ENCODE measurements around the gene CAMSAP3.
A peak's percentile ranks its signal among the peaks of the same experiment; 100 is the strongest.

CAMSAP3 gene, protein sequence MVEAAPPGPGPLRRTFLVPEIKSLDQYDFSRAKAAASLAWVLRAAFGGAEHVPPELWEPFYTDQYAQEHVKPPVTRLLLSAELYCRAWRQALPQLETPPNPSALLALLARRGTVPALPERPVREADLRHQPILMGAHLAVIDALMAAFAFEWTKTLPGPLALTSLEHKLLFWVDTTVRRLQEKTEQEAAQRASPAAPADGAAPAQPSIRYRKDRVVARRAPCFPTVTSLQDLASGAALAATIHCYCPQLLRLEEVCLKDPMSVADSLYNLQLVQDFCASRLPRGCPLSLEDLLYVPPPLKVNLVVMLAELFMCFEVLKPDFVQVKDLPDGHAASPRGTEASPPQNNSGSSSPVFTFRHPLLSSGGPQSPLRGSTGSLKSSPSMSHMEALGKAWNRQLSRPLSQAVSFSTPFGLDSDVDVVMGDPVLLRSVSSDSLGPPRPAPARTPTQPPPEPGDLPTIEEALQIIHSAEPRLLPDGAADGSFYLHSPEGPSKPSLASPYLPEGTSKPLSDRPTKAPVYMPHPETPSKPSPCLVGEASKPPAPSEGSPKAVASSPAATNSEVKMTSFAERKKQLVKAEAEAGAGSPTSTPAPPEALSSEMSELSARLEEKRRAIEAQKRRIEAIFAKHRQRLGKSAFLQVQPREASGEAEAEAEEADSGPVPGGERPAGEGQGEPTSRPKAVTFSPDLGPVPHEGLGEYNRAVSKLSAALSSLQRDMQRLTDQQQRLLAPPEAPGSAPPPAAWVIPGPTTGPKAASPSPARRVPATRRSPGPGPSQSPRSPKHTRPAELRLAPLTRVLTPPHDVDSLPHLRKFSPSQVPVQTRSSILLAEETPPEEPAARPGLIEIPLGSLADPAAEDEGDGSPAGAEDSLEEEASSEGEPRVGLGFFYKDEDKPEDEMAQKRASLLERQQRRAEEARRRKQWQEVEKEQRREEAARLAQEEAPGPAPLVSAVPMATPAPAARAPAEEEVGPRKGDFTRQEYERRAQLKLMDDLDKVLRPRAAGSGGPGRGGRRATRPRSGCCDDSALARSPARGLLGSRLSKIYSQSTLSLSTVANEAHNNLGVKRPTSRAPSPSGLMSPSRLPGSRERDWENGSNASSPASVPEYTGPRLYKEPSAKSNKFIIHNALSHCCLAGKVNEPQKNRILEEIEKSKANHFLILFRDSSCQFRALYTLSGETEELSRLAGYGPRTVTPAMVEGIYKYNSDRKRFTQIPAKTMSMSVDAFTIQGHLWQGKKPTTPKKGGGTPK

DNA sequence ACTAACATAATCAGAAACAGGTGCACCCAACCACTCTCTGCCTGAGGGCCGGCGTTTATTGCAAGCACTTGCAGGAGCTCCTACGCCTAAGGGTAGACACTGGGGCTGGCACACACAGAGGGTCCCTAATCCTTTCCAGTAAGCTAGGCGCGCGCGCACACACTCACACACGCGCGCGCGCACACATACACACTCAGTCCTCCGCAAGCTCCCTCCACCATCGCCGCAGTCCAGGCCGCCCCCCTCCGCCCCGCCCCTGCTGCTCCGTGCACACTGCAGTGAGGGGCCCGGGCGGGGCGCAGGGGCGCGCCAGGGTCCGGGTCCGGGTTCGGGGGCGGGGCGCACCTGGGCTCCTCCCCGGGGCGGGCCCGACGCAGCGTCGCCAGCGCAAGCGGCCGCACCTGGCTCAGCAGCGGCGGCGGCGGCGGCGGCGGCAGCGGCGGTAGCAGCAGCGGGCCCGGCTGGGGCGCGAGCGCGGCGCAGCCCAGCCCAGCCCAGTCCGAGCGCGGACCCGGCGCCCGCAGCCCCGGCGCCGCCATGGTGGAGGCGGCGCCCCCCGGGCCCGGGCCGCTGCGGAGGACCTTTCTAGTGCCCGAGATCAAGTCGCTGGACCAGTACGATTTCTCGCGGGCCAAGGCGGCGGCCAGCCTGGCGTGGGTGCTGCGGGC lies at the start of gene CAMSAP3:
Gene CAMSAP3, plus strand, starts transcription at position 398 of the 668 bp plus-strand sequence. Its CDS starts 140 bp downstream, at position 538.
- DNase-seq (ENCODE audit: low spot score): no peak

DNA sequence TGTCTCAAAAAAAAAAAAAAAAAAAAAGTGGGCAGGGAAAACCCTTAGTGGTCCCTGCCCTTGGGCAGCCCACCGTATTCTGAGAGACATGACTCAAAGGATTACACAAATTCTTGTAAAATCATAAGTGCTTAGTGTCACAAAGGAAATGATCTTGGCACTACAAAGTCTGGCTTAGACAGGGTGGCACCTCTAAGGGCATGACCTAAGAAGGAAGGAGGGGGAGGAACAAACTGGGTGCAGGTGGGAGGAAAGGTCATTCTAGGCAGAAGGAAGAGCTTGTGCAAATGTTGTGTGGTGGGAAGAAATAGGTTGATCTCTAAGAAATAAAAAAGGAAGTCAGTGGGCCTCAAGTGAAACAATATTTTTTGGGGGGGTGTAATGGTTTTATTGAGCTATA lies 49.8 kb upstream of the CAMSAP3 start:
- no peak for DNase-seq (ENCODE audit: low spot score)

DNA sequence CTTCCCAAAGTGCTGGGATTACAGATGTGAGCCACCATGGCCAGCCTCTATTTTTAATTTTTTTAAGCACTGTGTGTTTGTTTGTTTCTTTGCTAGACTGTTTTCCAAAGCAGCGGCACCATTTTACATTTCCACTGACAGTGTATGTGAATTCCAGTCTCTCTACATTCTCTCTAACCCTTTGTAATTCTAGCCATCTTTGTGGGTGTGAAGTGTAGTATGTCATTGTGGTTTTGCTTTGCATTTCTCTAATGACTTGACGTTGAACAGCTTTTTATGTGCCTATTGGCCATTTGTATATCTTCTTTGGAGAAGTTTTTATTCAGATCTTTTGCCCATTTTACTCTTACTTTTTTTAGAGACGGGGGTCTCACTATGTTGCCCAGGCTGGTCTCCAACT lies 48.5 kb upstream of the CAMSAP3 start:
- no peak for DNase-seq (ENCODE audit: low spot score)

DNA sequence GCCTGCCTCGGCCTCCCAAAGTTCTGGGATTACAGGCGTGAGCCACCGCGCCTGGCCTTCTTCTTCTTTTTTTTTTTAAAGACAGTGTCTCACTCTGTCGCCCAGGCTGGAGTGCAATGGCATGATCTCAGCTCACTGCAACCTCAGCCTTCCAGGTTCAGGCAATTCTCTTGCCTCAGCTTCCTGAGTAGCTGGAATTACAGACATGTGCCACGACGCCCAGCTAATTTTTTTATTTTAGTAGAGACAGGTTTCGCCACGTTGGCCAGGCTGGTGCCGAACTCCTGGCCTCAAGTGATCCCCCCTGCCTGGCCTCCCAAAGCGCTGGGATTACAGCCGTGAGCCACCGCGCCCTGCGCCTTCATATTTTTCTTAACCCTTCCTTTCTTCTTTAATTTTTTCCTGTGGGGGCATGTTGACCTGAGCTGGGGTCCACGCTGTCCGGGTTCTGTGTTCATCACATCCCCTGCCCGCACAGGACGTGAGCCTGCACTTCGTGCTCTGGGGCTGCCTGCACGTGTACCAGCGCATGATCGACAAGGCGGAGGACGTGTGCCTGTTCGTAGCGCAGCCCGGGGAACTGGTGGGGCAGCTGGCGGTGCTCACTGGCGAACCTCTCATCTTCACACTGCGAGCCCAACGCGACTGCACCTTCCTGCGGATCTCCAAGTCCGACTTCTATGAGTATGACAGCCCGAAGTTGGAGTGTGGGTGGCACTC lies 46.1 kb upstream of the CAMSAP3 start:
- DNase-seq (ENCODE audit: low spot score): no peak

DNA sequence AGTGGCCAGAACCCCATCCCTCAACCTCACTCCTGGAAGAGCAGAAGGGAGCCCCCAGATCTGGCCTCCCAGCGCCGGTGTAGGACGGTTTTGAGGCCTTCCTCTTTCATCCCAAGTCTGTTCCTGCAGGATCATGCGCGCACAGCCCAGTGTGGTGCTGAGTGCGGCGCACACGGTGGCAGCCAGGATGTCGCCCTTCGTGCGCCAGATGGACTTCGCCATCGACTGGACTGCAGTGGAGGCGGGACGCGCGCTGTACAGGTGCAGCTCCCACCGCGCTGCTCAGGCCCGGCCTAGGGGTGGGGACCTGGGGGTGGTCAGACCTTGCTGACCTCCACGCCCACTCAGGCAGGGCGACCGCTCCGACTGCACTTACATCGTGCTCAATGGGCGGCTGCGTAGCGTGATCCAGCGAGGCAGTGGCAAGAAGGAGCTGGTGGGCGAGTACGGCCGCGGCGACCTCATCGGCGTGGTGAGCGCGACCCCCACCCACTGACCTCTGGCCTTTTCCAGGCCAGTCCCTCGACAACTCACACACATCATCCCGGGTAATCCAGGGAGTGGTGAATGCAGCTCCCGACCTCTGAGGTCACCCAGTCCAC lies 45.4 kb upstream of the CAMSAP3 start:
- no peak for DNase-seq (ENCODE audit: low spot score)

DNA sequence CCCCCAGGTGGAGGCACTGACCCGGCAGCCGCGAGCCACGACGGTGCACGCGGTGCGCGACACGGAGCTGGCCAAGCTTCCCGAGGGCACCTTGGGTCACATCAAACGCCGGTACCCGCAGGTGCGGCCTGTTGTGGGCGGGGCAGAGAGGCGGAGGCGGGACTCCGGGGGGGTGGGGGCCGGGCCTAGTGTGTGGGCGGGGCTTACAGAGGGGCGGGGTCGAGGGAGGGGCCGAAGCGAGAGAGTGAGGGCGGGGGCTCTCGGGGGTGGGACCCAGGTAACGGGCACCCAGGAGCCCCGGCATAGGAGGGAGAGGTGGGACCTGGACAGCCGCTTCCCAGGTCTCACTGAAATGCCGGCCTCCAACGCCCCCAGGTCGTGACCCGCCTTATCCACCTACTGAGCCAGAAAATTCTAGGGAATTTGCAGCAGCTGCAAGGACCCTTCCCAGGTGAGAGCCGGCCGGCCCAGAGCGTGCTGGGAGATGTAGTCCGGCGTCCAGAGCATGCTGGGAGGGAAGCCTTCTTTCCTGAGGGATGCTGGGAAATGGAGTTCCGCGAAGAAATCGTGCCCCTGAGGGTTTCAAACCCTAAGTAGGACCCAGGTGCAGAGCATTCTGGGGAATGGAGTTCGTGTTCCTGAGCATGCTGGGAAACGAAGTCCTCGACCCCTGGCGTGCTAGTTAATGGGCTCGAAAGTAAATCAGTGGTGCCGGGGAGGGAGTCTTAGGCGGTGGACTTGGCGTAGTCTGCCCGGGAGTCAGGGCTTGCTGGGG lies 44.5 kb upstream of the CAMSAP3 start:
- peak; percentile 44 for DNase-seq (ENCODE audit: low spot score)

DNA sequence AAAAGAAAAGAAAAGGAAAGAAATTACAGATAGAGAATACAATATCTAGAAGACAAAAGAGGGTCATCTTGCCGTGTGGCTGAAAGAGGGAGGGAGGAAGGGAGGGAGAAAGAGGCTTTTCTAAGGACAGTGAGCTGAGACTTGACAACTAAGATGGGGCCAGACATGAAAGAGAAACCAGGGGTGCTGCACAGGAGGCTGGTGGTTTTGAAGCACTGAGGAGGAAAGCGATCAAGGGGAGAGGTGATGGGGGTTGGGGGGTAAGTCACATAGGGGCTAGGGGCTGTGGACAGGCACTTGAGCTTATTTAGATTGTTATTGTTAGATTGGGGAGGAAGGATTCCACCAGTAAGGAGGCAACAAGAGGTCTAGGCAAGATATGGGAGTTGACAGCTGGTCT lies 42.9 kb upstream of the CAMSAP3 start:
- DNase-seq (ENCODE audit: low spot score): no peak

DNA sequence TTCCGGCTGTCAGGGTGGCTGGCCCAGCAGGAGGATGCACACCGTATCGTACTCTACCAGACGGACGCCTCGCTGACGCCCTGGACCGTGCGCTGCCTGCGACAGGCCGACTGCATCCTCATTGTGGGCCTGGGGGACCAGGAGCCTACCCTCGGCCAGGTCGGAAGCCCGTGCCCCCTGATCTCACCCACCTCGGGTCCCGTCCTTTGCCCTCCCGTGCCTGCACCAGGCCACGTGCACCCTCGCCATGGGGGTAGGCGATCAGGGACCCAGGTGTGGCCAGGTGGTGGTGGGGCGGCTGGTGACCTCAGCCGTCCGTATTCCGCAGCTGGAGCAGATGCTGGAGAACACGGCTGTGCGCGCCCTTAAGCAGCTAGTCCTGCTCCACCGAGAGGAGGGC lies 41.1 kb upstream of the CAMSAP3 start:
- no peak for DNase-seq (ENCODE audit: low spot score)

DNA sequence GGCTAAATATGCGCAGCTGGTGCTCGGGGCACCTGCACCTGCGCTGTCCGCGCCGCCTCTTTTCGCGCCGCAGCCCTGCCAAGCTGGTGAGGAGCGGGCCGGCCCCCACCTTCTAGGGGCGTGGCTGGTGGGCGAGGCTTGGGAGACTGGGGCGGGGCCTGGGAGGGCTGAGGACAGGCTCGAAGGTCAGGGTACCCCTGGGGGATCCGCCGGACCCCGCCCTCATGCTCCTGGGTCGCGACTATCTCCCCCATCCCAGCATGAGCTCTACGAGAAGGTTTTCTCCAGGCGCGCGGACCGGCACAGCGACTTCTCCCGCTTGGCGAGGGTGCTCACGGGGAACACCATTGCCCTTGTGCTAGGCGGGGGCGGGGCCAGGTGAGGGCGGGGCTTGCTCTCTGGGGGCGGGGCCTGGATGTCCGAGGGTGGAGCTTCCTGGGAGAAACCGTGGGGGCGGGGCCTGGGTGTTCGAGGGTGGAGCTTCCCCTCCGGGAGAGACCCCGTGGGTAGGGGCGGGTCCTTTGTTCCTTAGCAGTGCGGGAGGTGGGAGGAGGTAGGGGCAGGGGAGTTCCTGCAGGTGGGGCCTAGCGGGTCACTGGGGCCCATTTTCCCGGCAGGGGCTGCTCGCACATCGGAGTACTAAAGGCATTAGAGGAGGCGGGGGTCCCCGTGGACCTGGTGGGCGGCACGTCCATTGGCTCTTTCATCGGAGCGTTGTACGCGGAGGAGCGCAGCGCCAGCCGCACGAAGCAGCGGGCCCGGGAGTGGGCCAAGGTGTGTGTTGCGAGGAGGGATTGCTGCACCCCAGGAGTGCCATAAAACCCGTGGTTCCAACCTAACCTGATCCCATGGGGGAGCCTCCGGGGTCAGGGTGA lies 40.4 kb upstream of the CAMSAP3 start:
- DNase-seq (ENCODE audit: low spot score): peak; percentile 64

DNA sequence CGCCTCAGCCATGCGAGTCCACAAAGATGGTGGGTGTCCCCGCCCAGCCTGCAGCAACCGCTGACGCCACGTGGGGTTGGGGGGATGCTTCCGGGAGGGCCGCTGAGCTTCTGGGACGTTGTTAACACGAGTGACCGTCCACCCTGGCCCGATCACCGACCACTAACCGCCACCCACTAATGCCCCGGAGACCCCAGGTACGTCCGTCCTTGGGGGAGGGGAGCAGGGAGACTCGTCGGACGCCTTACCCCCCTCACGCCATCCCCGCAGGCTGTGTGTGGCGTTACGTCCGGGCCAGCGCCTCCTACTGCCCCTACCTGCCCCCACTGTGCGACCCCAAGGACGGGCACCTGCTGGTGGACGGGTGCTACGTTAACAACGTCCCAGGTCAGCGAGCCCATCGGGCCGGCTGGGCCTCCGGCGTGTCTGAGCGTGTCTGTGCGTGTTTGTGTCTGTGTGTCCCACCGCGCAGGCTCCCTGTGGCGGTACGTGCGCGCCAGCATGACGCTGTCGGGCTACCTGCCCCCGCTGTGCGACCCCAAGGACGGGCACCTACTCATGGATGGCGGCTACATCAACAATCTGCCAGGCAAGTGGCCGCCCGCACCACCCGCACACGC lies 38.9 kb upstream of the CAMSAP3 start:
- no peak for DNase-seq (ENCODE audit: low spot score)

DNA sequence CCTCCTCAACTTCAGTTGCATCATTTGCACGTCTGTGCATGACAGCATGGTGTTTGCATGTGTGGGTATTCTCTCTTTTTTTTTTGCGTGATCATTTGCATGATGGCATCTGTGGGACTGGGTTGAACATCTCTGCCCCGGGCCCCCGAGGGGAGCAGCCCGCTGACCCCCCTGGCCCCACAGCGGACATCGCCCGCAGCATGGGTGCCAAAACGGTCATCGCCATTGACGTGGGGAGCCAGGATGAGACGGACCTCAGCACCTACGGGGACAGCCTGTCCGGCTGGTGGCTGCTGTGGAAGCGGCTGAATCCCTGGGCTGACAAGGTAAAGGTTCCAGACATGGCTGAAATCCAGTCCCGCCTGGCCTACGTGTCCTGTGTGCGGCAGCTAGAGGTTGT lies 37.0 kb upstream of the CAMSAP3 start:
- no peak for DNase-seq (ENCODE audit: low spot score)

DNA sequence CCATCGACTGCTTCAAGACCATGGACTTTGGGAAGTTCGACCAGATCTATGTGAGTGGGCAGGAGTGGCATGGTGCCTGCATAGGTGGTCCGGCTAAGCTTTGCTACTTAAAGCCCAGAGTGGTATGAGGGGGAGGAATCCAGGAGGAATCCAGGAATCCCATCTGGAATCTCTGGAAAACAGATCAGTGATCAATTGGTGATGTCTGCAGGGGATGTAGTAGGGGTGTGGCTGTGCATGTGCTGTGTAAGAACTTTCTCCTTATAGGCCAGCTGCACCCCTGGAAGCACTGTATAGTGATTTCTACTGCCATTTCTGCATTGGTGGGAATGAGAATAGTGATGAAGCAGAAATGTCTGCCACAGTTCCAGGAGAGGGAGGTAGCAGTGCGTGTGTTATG lies 36.6 kb upstream of the CAMSAP3 start:
- no peak for DNase-seq (ENCODE audit: low spot score)

DNA sequence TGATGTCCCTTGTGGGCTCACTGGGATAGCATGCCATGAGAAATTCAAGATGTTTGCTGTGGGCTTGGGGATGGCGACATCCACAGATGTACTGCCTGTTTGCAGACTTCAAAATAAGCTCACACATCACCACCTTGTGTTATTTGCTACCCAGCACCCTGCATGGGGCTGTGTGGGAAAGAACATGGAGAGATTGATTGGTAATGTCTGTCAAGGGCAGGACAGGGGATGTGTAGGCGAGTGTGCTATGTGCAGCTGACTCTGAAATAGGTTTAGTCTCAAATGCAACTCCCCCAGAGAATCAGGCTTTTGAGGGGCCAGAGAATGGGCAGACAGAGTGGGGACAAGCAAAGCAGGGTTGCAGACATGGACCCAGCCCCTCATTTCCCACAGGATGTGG lies 35.4 kb upstream of the CAMSAP3 start:
- DNase-seq (ENCODE audit: low spot score): no peak

DNA sequence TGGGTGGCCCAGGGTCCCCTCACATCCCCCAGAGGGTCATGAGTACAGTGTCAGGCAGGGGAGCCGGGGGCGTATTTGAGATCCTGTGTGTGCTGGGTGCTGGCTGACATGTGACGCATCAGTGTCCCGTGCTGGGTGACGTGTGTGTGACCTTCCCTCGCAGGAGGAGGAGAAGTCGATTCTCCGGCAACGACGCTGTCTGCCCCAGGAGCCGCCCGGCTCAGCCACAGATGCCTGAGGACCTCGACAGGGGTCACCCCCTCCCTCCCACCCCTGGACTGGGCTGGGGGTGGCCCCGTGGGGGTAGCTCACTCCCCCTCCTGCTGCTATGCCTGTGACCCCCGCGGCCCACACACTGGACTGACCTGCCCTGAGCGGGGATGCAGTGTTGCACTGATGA lies 34.3 kb upstream of the CAMSAP3 start:
- no peak for DNase-seq (ENCODE audit: low spot score)

DNA sequence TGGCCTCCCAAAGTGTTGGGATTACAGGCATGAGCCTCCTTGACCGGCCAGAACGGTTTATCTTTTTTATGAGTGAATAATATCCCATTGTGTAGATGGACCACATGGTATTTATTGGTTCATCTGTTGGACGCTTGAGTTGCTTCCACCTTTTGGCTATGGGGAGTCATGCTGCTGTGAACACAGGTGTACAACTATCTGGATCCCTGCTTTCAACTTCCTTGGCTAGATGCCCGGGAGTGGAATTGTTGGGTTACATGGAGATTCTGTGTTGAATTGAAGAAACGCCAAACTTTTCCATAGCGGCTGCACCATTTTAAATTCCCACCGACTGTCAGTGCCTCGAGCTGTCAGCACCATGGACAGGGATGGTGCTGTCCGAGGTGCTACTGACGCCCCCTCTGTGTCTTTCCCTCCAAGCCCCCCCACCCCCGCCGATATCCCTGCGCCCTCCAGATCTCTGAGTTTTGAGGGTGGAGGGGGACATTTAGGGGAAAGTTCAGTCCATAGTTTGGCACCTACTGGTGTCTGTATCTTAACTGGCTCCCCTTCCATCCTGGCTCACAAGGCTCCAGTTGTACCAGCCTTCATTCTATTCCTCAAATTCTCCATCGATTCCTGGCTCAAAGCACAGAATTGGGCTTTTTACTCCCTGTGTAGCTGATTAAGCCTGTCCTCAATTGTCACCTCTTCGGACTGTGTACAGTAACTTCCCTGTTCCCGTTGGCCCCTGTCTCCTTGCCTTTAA lies 32.8 kb upstream of the CAMSAP3 start:
- DNase-seq (ENCODE audit: low spot score): no peak

DNA sequence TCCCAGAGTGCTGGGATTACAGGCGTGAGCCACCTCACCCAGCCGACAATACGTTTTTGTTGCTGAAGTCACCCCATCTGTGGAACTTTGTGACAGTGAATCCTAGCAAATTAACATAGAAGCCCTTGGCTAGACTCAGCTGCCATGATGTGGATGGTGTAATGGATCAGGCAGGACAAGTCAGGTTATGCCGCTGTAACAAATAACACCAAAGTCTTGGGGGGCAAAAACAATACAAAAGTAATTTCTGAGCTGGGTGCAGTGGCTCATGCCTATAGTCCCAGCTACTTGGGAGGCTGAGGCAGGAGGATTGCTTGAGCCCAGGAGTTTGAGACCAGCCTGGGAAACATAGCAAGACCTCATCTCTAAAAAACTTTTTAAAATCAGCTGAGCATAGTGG lies 30.8 kb upstream of the CAMSAP3 start:
- DNase-seq (ENCODE audit: low spot score): no peak

DNA sequence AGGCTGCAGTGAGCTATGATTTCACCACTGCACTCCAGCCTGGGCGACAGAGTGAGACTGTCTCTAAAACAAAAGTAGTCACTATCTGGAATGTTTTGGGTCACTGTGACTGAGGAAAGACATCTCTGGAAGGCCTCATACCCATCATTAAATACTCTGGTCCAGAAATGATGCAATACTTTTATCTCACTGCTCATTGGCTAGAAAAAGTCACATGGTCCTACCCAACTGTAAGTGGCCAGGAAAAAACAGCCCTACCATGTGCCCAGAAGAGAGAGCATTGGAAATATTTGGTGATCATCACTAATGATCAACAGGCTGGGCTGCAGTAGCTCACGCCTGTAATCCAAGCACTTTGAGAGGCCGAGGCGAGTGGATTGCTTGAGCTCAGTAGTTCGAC lies 30.3 kb upstream of the CAMSAP3 start:
- no peak for DNase-seq (ENCODE audit: low spot score)

DNA sequence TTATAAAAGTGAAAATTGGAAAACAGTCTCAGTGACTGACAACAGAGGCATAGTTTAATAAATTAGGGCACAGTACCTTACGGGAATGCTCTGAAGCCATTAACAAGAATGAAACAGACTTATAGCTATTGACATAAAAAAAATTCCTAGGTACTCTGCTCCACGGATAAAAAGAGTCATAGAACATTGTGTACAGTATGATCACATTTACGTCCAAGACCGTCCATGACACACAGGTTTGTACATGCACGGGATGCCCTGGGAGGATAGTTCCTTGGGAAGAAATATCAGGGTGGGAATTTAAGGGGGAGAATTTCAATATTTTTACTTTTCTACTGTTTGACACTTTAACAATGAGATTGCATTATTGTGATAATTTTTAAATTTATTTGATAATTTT lies 24.9 kb upstream of the CAMSAP3 start:
- DNase-seq (ENCODE audit: low spot score): no peak

Measured in COLO829 (cell line).